GM20000 (cell line): ENCODE measurements around the gene ZRSR2.
"Not testable (repeated sequence)": the region's sequence is repeated elsewhere in the genome, so short reads cannot be mapped to it uniquely, and the experiment has no call there.

ENCODE experiments used
- DNase-seq: peaks from one replicate; pipeline ENCODE4 v3.0.0; 2012; ENCODE audit warnings: low spot score
- CTCF ChIP-seq: IDR thresholded peaks from 2 replicates; pipeline ENCODE4 v1.5.1; 2012; ENCODE audit warnings: mild to moderate bottlenecking, control low read depth; ENCODE audit errors: extremely low read depth, missing control alignments

ZRSR2 gene, protein sequence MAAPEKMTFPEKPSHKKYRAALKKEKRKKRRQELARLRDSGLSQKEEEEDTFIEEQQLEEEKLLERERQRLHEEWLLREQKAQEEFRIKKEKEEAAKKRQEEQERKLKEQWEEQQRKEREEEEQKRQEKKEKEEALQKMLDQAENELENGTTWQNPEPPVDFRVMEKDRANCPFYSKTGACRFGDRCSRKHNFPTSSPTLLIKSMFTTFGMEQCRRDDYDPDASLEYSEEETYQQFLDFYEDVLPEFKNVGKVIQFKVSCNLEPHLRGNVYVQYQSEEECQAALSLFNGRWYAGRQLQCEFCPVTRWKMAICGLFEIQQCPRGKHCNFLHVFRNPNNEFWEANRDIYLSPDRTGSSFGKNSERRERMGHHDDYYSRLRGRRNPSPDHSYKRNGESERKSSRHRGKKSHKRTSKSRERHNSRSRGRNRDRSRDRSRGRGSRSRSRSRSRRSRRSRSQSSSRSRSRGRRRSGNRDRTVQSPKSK

DNA sequence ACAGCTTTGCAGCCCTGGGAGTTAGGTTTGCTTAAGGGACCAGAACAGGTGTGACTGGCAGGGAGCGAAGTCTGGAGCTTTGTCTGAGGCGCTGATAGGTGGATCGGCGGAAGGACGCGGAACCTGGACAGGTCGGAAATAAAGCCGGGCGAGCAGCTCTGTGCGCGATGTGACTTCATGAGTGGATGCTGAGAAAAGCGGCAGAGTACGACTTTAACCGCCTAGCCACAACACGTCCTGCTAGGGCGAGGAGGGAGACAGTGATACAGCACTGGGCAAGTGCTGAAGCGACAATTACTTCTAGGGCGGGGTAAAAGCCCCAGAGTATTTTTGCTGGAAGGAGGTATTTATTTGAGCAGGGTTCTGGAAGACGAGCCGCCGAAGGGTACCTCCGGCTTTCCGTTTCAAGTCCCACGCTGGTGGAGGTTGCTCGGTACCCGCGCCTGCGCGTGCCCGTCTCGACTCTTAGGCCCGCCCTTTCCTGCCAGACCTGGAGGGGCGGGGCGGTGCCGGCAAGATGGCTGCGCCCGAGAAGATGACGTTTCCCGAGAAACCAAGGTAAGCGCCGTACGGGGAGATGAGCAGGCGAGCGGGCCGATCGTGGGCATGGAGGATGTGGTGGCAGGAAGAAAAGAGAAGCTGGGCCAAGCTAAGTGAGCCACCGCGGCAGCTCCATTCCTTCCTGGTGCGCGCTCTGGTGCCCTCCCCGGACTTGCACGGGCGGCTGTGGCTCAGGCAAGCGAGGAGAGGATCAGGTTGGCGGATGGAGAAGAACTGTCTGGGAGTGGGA is at the start of gene ZRSR2:
TSS of gene ZRSR2 (plus strand) at position 506 of the 790 bp plus-strand sequence. CDS start at position 518, 12 bp downstream.
- TF ChIP-seq CTCF: no peak
- DNase-seq: peak; percentile 79

DNA sequence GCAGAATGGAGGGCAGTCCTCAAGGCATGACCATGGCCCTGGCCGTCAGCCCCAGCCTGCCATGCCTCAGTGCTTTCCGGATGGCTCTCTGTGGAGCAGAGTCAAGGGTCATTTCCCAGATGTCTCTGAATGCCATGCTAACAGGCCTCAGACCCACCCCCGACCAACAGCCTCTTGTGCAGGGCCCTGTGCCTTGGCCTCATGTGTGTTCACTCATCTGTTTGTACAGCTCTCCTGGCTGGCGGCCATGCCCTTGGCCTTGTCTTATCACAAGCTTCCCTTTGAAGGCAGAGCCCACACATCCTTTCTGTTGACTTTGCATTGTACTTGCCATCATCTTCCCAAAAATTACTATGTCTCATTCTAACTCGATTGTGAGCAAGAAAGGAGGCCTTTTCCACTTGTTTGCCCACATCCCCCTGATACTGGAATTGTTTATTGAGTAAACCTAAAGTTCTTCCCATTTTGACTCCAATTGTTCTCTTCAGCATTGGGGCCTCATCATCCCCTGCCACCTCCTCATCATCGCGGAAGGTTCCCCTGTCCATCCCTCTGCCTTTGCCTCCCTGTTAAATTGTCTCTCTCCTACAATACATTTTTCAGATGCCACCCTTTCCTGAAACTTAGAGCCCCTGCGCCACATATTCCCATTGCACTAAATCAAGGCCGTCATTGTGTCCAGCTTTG is 46.0 kb upstream of the ZRSR2 start:
- no peak for DNase-seq

GRCh38 chrX:15745179-15745578 is 45.1 kb upstream of the ZRSR2 start:
- TF ChIP-seq CTCF: no peak
- DNase-seq: no peak

More for the DNA sequence above, 46.0 kb upstream of the ZRSR2 start:
- TF ChIP-seq CTCF: no peak

DNA sequence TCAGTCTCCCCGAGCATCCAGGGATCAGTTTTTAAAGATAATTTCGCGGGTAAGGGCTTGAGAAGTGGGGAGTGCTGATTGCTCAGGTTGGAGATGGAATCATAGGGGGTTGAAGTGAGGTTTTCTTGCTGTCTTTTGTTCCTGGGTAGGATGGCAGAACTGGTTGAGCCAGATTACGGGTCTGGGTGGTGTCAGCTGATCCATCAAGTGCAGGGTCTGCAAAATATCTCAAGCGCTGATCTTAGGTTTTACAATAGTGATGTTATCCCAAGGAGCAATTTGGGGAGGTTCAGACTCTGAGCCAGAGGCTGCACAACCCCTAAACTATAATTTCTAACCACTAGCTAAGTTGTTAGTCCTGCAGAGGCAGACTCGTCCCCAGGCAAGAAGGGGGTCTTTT is 43.6 kb upstream of the ZRSR2 start:
- not testable (repeated sequence) for DNase-seq

GRCh38 chrX:15747626-15748173 is 42.6 kb upstream of the ZRSR2 start:
- TF ChIP-seq CTCF: no peak
- no peak for DNase-seq

DNA sequence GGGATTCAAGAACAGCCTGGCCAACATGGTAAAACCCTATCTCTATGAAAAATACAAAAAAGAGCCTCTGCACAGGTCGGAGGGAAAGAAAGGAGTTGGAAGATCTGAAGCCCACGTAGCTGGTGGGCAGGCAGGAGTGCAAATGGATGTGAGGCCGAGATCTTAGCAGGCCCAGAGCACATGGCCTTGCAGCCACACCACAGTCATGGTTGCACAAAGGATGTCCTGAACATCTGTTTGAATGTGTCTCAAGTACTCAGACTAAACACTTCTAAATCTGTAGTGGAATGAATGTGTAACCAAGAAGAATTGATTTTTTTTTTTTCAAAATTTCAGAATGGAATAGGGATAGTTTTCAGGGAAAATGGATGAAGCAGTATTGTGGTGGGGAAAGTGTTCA is 41.4 kb upstream of the ZRSR2 start:
- no peak for DNase-seq
- TF ChIP-seq CTCF: no peak

- no peak for TF ChIP-seq CTCF
- DNase-seq: peak; percentile 20
These were observed 40.4 kb upstream of the ZRSR2 start for GRCh38 chrX:15749642-15750610.
